Raji (cell line): ENCODE results near the gene CNGA4.

Experiments
- POLR2A ChIP-seq: IDR thresholded peaks from 2 replicates; pipeline ENCODE4 v1.6.1; 2011; ENCODE audit warnings: low read depth, low read length, control low read depth; ENCODE audit not compliant: insufficient read depth

Gene CNGA4, protein sequence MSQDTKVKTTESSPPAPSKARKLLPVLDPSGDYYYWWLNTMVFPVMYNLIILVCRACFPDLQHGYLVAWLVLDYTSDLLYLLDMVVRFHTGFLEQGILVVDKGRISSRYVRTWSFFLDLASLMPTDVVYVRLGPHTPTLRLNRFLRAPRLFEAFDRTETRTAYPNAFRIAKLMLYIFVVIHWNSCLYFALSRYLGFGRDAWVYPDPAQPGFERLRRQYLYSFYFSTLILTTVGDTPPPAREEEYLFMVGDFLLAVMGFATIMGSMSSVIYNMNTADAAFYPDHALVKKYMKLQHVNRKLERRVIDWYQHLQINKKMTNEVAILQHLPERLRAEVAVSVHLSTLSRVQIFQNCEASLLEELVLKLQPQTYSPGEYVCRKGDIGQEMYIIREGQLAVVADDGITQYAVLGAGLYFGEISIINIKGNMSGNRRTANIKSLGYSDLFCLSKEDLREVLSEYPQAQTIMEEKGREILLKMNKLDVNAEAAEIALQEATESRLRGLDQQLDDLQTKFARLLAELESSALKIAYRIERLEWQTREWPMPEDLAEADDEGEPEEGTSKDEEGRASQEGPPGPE

DNA sequence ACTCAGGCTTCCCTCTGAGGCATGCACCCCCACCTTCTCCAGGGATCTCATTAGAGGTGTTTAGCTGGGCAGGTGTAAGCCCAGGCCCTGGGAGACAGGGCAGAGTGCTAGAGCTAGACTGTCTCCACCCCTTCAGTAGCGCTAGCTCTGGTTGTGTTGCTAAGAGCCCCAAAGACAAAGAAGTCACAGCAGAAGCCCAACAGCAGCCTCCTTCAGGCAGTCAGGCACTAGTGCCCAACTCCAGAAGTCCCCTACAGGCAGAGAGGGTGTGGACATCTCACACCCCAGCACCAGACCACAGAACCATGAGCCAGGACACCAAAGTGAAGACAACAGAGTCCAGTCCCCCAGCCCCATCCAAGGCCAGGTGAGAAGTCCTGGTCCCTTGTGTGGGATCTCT lies at the start of gene CNGA4:
CNGA4 (plus strand) TSS at position 188 of the 400 bp plus-strand sequence; CDS start at position 306, 118 bp downstream.
- no peak for TF ChIP-seq POLR2A

DNA sequence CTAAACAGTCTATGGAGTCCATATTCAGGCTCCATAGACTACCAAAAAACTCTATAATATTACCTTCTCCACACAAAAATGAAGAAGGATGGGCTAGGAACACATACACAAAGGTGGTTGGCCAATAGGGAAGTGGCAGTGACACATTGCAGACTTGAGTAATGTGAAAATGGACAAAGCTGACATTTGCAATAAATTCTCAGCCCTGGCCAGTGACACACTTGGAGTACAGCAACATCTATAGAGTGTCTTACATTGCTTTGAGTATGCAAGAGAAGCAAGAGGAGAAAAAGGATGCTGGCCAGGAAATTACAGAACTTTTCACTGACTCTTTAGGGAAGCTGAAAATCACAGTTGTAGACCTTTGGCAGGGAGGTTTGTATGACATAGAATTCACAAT lies 47.1 kb upstream of the CNGA4 start:
- no peak for TF ChIP-seq POLR2A

DNA sequence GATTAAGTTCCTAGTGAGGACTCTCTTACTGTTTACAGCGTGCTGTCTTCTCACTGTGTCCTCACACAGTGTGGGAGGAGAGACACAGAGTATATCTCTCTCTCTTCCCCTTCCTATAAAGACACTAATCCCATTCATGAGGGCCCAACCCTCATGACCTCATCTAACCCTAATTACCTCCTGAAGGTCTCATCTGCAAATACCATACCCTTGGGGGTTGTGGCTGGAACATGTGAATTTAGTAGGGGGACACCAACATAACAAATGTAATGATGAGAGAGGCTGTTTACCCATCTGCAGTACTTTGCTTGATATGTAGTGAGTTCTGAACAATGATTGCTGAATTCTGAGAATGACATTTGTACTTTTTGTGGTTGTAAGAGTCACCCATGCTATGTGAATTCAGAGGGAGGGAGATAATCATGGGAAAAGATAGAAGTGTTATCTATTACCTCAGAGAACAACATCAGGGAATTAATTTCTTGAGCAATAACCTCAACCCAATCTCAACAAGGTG lies 44.8 kb upstream of the CNGA4 start:
- TF ChIP-seq POLR2A = no peak

GRCh38 chr11:6196396-6196795 lies 42.5 kb upstream of the CNGA4 start:
- TF ChIP-seq POLR2A = no peak

DNA sequence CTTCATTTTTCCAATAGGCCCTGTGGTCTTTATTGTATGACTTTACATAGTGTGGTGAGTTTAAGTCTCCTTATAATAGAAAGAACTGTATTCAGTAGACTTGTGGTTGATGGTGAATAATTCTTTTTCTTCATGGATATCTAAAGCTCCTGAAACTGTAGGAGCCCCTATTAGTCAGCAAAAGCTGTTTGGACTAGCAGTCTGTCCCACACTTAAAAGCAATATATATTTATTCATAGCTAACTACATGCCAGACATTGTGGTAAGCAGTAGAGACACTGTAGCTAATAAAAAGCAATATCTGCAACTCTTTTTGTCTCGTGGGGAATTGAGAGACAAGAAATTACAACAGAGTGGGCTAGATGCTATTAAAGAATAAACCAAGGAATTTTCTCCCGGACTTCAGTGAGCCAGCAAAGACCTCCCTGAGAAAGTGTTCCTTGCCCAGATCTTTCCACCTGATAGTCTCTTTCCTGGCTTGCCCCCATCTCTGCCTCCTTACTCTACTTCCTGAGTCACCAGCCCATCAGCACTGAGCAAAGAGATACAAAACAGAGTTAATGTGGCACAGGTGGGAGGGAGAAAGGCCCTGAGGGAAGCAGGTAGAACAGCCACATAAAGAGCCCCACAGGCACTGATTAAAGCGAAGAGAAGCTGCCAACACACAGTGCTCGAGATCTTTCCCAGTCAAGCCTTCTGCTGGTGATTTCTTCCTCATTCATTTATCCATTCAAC lies 41.3 kb upstream of the CNGA4 start:
- TF ChIP-seq POLR2A = no peak

GRCh38 chr11:6199174-6199810 lies 39.6 kb upstream of the CNGA4 start, which contains the start of gene OR52W1:
OR52W1 (plus strand) TSS chr11:6199224; CDS start chr11:6199224, 0 bp downstream.
- TF ChIP-seq POLR2A = no peak

DNA sequence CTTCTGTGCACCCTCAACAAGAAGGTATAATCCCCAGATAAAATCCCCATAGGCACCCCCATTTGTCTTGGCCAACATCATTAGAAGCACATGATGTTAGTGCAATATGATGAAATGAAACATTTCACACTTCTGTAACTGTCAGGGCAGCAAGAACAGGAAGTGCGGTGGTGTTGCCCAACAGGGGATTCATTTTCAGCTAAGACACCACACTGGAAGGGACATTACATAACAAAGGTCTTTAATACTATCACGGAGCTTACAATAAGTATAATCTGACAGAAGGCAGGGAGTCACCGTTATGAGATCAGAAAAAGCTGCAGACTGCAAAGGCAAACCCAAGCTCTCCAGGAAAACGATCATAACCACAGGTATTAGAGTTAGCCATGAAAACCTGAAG lies 37.9 kb upstream of the CNGA4 start:
- no peak for TF ChIP-seq POLR2A

- no peak for TF ChIP-seq POLR2A
Measured at GRCh38 chr11:6201481-6201880, 37.4 kb upstream of the CNGA4 start.

DNA sequence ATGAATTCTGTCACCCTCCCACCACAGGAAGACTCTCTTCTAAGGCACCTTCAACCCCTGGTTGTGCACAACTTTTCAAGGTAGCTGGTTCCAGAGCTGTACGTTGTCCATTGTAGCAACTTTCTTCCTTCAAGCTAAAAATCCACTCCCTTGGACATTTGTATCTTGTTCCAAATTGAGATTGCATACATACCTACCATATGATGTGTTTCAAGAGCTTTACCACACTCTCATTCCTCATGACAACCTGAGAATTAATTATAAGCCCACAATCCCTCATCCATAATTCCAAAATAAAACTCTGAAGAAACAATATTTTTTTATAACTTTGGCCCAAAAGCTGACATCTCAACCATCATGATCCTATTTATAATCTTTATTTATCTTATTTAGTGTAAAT lies 36.8 kb upstream of the CNGA4 start:
- no peak for TF ChIP-seq POLR2A

DNA sequence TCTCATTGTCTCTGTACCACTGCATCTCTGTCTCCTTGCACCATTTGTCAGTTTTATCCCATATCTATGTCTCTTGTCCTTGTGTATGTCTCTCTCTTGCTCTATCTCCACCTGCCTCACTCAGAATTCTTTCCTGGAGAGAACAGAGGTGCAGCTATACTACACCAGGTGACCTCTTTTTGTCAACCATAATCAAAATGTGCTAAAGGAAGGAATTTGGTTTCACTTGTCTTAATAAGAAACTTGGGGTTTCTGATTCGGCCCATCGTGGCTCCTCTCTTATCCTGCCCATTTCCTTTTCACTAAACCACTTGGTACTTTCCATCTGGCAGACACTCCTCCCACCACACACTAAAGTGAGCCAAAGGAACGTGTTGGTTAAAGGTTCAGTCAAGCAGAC lies 35.6 kb upstream of the CNGA4 start:
- no peak for TF ChIP-seq POLR2A

DNA sequence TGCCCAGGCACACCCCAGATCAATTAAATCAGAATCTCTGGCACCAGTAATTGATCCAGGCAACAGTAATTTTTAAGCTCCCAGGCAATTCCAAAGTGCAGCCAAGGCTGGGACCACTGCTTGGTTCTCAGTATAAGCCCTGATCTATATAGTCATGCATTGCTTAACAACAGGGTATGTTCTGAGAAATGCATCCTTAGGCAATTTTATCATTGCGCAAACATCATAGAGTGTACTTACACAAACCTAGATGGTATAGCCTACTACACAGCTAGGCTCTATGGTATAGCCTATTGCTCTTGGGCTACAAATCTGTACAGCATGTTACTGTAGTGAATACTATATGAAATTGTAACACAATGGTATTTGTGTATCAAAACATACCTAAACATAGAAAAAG lies 34.2 kb upstream of the CNGA4 start:
- TF ChIP-seq POLR2A = no peak

DNA sequence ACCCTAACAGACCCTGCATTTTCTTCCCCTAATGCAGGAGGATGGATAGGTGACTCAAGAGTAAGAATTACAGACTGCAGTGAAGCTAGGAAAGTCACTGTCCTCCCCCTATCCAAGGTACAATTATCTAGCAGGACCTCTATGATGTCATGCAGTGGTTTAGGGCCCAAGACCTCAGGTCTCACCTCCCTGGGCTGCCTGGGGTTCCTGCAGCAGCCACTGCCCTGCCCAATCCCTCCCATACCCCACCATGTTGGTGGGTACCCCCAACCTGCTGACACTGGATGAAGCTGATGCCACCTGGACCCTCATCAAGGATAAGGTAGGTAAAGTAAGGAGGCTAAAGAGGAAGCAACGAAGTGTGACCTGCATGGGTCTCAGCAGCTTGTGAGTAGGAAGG lies 33.5 kb upstream of the CNGA4 start, which contains the start of gene C11orf42:
C11orf42 (plus strand) TSS at position 192 of the 400 bp plus-strand sequence; CDS start at position 251, 59 bp downstream.
- TF ChIP-seq POLR2A = no peak

DNA sequence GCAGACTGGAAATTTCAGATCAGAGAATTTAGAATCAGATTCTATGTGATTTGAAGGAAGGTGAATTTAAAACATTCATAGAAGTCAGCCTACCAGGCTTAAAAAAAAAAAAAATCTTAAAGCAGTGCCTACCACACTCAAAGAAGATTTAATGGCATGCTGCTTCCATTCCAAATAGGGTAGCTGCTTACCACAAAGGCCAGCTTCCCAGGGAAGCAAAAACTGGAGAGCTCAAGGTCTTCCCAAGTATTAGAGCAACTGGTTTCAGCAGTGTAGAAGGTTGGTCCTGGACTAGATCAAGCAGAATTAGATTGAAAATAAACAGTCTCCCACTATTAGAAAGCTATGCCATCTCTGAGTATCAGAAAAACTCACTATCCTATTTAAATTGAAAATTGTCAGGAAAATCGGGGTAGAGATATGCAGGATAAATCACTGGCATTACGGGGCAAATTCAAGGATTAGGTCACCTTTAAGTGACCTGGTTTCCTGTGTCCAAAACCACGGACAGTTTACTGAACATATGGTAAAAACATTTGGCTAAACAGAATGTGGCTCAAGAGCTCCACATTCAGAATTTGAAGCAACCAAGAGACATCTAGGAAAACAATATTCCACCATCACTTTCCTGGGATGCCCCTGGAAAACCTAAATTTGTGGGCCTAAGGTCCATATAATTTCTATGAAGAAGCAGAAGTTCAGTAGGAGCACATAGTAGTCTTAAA lies 32.3 kb upstream of the CNGA4 start:
- TF ChIP-seq POLR2A = no peak

DNA sequence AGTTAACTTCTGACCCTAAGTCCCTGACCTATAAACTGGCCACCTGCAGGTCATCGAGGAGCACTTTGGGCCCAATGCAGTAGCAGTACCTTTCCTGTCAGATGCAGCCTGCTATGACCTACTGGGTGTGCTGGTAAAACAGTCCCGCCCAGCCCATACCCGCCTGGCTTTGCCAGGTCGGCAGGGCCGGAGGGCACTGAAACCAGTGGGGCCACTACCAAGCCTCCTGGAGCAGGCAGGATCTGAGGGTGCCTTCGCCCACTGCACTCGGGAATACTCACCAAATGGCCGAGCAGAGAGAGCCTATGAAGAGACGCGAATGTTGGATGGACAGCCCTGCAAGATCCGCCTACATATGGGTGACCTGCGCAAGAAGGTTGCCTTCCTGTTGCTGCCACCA lies 29.1 kb upstream of the CNGA4 start:
- no peak for TF ChIP-seq POLR2A
